ENCODE results near the gene SORL1.

The SORL1 gene

GRCh38 chr11:121672630-121673487 is 220.7 kb downstream of the SORL1 start:
- Histone ChIP-seq H3K79me2 (ENCODE audit: insufficient read depth, low read length) (no peaks in the 10 kb centered on the region), H3K9me3 (ENCODE audit: insufficient read depth, low read length, severe bottlenecking) (no peaks in the 10 kb centered on the region), H2AFZ (ENCODE audit: low read depth, low read length) (no peak overlapping the region), H3K27ac (ENCODE audit: low read length) (no peak overlapping the region), H3K36me3 (ENCODE audit: insufficient read depth, low read length) (no peaks in the 10 kb centered on the region), H3K9ac (ENCODE audit: low read depth, low read length) (no peak overlapping the region), H4K20me1 (ENCODE audit: insufficient read depth, low read length) (no peaks in the 10 kb centered on the region), H3K4me2 (ENCODE audit: insufficient read depth, low read length) (no peak overlapping the region), H3K4me3 (ENCODE audit: low read depth in 1 of 2, low read length in 2 of 2) (no peak overlapping the region), H3K4me1 (ENCODE audit: insufficient read depth, low read length) (no peaks in the 10 kb centered on the region), H3K27me3 (ENCODE audit: insufficient read depth, low read length, poor library complexity) (peaks cover 23% of the 10 kb centered on the region)
- ATAC-seq (ENCODE audit: insufficient read depth, low read depth), result no peak
- no peak for DNase-seq
- TF ChIP-seq CTCF (IDR thresholded peaks at IDR 0.05; ENCODE audit: borderline replicate concordance, extremely low read depth, low read length, poor library complexity, severe bottlenecking), result no peak
- TF ChIP-seq EZH2 (IDR thresholded peaks at IDR 0.05; ENCODE audit: borderline replicate concordance, low read depth, low read length, severe bottlenecking), result no peak

GRCh38 chr11:121681550-121682268 is 229.6 kb downstream of the SORL1 start:
- TF ChIP-seq EZH2 (IDR thresholded peaks at IDR 0.05; ENCODE audit: borderline replicate concordance, low read depth, low read length, severe bottlenecking) (no peak), CTCF (IDR thresholded peaks at IDR 0.05; ENCODE audit: borderline replicate concordance, extremely low read depth, low read length, poor library complexity, severe bottlenecking) (no peak)
- H3K4me3 ChIP-seq (ENCODE audit: low read depth in 1 of 2, low read length in 2 of 2), result no peak overlapping the region
- H2AFZ ChIP-seq (ENCODE audit: low read depth, low read length), result no peak overlapping the region
- no peak overlapping the region for H3K9ac ChIP-seq (ENCODE audit: low read depth, low read length)
- DNase-seq (no peak), ATAC-seq (ENCODE audit: insufficient read depth, low read depth) (no peak)
- no peaks in the 10 kb centered on the region for H3K9me3 ChIP-seq (ENCODE audit: insufficient read depth, low read length, severe bottlenecking)
- no peak overlapping the region for H3K27ac ChIP-seq (ENCODE audit: low read length)
- H3K27me3 ChIP-seq (ENCODE audit: insufficient read depth, low read length, poor library complexity), result peaks cover under 1% of the 10 kb centered on the region
- no peaks in the 10 kb centered on the region for H4K20me1 ChIP-seq (ENCODE audit: insufficient read depth, low read length)
- H3K4me2 ChIP-seq (ENCODE audit: insufficient read depth, low read length), result no peak overlapping the region
- no peaks in the 10 kb centered on the region for H3K36me3 ChIP-seq (ENCODE audit: insufficient read depth, low read length)
- H3K79me2 ChIP-seq (ENCODE audit: insufficient read depth, low read length), result no peaks in the 10 kb centered on the region
- H3K4me1 ChIP-seq (ENCODE audit: insufficient read depth, low read length), result no peaks in the 10 kb centered on the region
